HG03457 (cell line): ENCODE measurements around the gene COMT.
"Not testable (repeated sequence)": the region's sequence is repeated elsewhere in the genome, so short reads cannot be mapped to it uniquely, and the experiment has no call there.

ENCODE experiments used
- ATAC-seq: cut with Tn5 transposase; IDR thresholded peaks from one replicate; pipeline ENCODE4 v1.9.1; 2021; ENCODE audit warnings: moderate number of reproducible peaks; ENCODE audit not compliant: unreplicated experiment

COMT gene

DNA sequence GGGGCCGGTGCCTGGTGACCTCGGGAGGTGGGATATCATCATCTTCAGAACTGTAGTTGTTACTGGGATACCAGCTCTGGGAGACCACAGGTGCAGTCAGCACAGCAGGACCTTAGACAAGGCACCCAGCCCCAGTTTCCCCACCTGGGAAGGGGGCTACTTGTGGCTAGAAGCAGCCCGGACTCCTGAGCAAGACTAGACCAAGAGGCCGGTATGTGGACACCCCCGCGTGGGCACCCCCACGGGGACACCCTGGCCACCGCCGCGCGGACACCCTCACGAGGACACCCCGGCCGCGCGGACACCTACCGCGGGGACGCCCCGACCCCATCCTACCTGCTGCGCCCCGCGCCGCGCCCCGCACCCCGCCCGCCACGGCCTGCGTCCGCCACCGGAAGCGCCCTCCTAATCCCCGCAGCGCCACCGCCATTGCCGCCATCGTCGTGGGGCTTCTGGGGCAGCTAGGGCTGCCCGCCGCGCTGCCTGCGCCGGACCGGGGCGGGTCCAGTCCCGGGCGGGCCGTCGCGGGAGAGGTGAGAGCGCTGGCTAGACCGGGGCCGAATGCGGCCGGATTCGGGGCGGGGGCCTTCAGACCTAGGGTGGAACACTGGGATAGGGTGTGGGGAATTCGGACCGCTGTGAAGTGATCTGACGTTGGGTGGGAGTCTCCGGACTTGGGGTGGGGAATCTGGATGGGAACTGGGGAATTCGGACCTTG lies at the start of gene COMT, which contains the start of gene TXNRD2:
Gene COMT (plus strand): TSS at position 408 of the 718 bp plus-strand sequence. CDS start 20,755 bp downstream, outside the sequence.
Gene TXNRD2 (minus strand): TSS at position 454 of the 718 bp plus-strand sequence. CDS start 15 bp downstream, at position 439.
- no peak for ATAC-seq

DNA sequence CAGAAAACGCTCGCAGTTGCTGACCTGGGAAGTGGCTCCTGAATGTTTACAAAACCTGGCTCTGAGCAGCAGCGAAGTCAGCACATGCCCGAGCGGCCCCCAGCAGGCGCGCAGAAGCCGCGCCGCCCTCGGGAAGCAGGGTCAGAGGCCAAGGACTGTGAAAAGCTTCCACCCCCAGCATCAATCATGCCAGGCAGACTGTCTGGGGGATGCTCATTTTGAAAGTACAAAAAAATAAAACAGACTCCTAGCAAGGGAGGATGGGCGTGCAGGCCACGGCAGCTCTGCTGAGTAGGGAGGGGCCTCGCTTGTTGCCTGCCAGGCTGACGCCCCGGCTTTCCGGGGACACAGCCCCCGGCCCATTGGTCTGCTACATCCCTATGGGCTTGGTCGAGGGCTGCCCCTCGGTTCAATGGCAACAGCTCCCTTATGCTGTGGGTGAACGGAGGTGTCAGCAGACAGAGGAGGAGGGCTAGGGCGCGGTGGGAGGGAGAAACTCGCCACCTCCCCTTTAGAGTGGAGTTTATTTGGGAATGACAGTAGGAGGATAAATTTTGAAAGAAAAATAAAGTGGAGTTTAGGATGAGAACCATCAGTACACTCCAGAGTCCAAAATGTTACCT lies 49.2 kb upstream of the COMT start:
- no peak for ATAC-seq

DNA sequence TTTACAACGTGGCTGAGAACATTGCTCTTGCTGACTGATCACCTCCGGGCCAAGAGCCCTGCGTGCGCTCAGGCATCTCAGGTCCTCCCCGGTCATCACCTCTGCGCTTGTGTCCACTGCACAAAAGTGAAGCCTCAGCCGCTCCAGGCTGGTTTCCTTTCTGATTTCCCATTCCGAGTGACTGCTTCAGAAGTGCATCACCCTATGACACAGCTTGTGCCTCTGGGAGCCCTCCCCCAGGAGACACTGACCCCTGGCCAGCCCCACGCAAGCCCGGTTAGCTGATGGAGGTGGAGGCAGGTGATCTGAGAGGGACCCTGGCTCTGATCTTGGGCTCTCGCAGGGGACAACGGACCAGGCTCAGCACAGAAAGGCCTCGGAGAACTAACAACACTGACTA lies 48.6 kb upstream of the COMT start:
- ATAC-seq, result no peak

GRCh38 chr22:19893363-19893762 lies 48.2 kb upstream of the COMT start:
- ATAC-seq, result no peak

- no peak for ATAC-seq
Observed at GRCh38 chr22:19895160-19895849, 46.3 kb upstream of the COMT start.

- ATAC-seq, result no peak
Observed at GRCh38 chr22:19896665-19897355, 44.8 kb upstream of the COMT start.

DNA sequence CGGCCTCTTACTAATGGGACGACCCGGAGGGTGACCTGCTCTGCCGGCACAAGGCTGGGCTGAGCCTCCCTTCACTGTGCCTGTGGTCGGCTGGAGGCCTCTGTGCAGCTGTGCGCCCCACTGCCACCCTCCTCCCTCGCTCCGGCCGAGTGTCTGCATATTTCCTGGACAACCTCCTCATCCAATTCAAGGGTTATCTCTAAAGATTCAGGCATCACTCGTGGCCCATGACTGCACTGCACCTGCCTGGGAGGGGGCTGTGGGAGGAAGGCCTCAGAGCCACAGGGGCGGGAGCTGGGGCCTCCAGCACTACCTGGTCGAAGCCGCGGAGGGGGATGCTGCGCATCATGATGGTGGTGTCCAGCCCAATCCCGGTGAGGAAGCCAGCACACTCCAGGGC lies 43.8 kb upstream of the COMT start:
- ATAC-seq, result no peak

DNA sequence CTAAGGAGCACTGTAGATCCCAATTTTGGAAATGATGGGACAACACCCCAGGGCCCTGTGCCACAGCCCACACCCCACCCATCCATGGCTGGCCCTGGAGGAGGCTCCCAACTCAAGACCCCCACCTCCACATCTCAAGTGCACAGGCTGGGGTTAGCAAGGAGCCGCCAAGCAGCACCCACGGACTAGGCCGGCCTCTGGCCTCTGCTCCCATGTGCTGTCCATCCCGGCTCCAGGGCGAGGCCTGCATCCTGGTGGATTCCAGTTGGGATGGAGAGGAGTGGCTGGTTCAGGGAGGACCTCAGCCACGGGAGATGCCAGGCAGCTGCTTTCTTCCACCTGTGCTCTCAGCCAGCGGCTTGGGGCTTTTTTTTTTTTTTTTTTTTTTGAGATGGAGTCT lies 43.4 kb upstream of the COMT start:
- no peak for ATAC-seq

DNA sequence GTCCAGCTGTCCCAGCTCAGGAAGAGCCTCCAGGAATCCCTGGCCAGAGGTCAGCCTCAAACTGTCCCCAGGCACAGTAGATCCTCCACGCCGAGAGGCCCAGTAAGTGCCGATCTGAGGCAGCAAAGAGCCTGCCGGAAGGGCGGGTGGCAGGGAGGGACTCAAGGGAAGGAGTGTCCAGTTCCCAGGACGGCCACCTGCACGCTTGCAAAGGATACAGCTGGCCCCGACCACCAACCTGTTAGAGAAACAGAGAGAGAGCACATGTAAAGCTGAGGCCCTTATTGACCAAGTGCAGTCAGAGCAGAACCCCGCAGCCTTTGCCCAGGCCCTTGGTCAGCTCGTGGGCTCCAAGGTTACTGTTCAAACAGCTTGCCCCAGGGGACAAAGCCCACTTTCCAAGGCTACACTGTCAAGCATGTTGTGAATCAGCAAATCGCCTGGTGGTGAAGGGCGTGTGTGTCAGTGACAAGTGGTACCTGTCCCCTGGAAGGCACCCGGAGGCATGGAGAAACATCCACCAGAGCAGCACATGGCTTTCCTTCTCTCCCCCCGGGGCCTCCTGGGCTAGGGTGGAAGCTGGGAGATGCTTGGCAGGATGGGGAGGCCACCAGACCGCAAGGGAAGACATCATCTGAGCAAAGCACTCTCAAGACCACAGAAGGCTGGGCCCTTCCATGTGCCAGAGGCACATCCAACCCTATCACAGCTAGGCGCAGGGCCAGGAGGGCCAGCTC lies 42.6 kb upstream of the COMT start:
- no peak for ATAC-seq

DNA sequence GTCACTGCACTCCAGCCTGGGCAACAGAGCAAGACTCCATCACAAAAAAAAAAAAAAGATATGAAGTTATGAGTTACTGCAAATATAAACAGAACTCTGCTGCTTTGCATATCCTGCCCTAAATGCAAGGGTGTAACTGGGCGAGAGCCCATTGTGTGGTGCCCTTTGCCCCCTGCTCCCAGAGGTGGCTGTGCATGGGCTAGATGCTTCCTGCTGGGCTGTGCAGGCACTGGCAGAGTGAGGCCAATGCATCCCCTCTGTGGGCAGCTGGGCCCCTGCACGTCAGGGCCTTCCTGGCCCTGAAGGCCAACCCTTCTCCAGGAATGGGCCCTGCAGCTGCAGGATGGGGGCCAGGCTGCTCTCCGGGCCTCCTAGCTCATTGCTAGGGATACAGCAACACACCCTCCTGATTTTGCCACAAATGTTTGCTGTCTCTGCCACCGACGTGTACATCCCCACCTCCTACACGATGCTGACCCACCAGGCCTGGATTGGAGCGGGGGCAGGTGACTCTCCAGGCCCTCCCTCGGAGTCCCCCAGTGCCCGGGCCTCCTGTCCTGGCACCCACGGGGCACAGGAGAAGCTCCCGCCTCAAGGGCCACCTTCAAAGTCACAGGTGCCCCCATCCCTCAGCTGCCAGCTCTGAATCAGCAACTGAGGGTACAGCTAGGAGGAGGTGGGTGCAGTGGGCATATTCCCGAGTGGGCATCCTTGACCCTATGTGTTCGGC lies 40.7 kb upstream of the COMT start:
- no peak for ATAC-seq

DNA sequence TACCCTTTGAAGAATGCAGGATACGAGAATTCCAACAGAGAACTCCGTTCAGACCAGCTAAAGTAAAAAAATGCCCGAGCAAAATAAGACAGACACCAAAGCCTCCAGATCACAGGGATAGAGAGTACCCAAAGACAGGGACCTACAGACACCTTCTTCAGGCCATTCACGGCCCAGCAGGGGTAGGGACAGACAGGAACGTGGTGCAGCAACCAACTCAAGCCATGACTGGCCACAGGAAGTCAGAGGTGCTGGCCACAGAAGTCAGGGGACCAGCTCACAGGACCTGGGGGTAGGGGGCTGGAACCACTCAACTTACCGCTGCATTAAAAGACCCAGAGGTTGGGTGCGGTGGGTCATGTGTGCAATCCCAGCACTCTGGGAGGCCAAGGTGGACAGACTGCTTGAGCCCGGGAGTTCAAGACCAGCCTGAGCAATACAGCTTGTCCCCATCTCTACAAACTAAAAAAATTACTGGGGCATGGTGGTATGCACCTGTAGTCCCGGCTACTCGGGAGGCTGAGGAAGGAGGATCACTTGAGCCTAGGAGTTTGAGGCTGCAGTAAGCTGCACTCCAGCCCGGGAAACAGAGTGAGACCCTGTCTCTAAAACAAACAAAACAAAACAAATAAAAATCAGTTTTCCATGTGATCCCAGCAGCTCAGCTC lies 39.9 kb upstream of the COMT start:
- no peak for ATAC-seq

DNA sequence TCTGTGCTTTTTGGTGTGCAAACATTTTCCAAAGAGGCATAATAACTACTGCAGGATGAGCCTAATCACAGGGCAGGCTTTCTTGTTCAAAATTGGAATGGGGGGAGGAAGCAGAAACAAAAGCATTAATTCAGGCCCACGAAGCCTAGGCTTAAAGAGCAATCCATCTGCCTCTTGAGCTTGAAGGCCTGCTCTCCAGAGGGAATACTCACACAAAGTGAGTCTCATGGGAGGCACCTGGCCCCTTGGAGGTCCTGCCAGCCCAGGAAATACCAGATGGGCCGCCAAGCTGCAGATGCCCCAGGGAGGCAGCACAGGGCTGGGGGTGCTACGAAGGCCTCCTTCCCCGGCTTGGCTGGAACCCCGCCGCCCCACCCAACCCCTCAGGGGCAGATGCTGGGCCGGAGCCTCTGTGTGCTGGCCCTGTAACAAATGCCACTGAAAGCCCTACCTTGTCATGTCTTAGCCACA lies 39.3 kb upstream of the COMT start:
- ATAC-seq, result no peak

- ATAC-seq, result no peak
Observed at GRCh38 chr22:19903031-19903430, 38.5 kb upstream of the COMT start.

- no peak for ATAC-seq
Observed at GRCh38 chr22:19903513-19903912, 38.1 kb upstream of the COMT start.

DNA sequence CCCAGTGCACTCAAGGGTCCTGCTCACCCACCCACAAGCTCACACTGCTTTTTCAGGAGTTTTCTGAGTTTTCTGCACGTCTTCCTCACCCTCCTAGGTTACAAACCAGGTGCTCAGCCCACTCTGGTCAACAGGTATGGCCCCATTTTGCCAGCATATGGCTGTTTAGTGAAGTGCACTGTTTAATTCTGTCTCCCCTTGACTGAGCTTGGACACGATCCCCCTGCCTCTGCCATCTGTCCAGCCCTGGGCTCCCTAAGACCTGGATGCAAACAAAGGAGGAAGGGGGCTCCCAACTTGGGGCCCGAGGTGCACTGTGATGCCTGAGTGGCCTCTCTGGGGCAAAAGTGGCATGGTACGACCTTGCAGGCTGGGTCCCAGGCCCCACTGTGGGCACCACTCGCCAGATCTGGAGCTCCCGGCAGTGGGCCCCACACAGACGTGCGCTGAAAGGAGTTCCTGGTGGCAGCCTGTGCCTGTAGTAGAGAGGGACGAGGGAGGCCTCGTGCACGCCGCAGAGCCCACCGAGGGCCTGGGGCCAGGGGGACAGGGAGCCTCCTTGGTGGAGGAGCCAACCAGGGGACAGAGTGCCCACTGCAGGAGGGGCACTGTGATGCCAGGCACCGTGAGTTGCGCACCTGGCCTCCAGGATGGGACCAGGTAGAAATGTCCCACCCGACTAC lies 37.3 kb upstream of the COMT start:
- no peak for ATAC-seq

- ATAC-seq, result no peak
Observed at GRCh38 chr22:19904935-19905334, 36.6 kb upstream of the COMT start.

GRCh38 chr22:19905347-19906276 lies 36.0 kb upstream of the COMT start:
- no peak for ATAC-seq

GRCh38 chr22:19906864-19907263 lies 34.7 kb upstream of the COMT start:
- ATAC-seq, result not testable (repeated sequence)
